HCT116 (cell line): ENCODE data around the gene RASSF3. TPM values are rescaled to one million over a fixed set of nuclear protein-coding genes. Genes with fewer than 3 reads are reported as not detected.

ENCODE experiments used
- ATAC-seq: fragments of 200-7000 bp; cut with Tn5 transposase; 2 replicates; pipeline ENCODE4 v1.9.1; 2020; ENCODE audit warnings: mild to moderate bottlenecking, moderate library complexity
- BruUV-seq: library from RNA; stranded (reverse); fragments of 400-500 nt; replicated peaks from 2 replicates; lab custom pipeline; 2021; lab: Mats Ljungman, UMichigan
- CTCF ChIA-PET: fragments of 300-600 bp; sonication (Branson Sonifier 250); formaldehyde crosslinking; loops from one replicate; lab custom pipeline; 2021; ENCODE audit warnings: antibody characterized with exemption; lab: Charles Lee
- POLR2A ChIA-PET: fragments of 300-600, 350-600 bp; sonication (Branson Sonifier 250); formaldehyde crosslinking; loops from one replicate; lab custom pipeline; 2021; ENCODE audit warnings: antibody characterized with exemption; lab: Charles Lee
- RAD21 ChIA-PET, 2 experiments: fragments of 300-600 bp; sonication (Branson Sonifier 250); formaldehyde crosslinking; loops; one replicate each; lab custom pipeline; 2023; ENCODE audit warnings: low total read pairs in 2 of 2; ENCODE audit not compliant: uncharacterized antibody in 2 of 2, unreplicated experiment in 2 of 2, low non-redundant PET in 1 of 2; lab: Charles Lee
- DNase-seq: peaks from one replicate; pipeline ENCODE4 v3.0.0-alpha.2; 2010; ENCODE audit warnings: low read depth, low spot score
- H2AFZ ChIP-seq: fragments of 200-600 bp; shearing (Covaris generic), sonication (generic); 2 replicates; pipeline ENCODE4 v1.6.1; 2017; ENCODE audit warnings: low read depth, mixed run types, mixed read lengths, antibody characterized with exemption, low read length; ENCODE audit not compliant: poor library complexity, severe bottlenecking
- H3K27ac ChIP-seq: 2 replicates; pipeline ENCODE4 v1.5.1; 2012; ENCODE audit warnings: low read depth, low read length
- H3K27me3 ChIP-seq: fragments of 200-600 bp; sonication (generic); 2 replicates; pipeline ENCODE4 v1.6.1; 2016; ENCODE audit warnings: mixed run types, low read length, mixed read lengths; ENCODE audit not compliant: insufficient read depth
- H3K36me3 ChIP-seq, 2 experiments: fragments of 200-500 bp in 1 of 2; fragments of 200-600 bp in 1 of 2; sonication (Bioruptor generic) in 1 of 2; sonication (generic) in 1 of 2; 2 replicates each; pipeline versions ENCODE4 v1.5.1 to v1.6.1; 2014 to 2016; ENCODE audit warnings: low read length in 2 of 2, inconsistent platforms in 1 of 2, mixed read lengths in 1 of 2, mixed run types in 1 of 2; ENCODE audit not compliant: insufficient read depth in 2 of 2, control insufficient read depth in 1 of 2
- H3K4me1 ChIP-seq, 2 experiments: fragments of 200-600 bp in 1 of 2; sonication (generic) in 1 of 2; 2 replicates each; pipeline versions ENCODE4 v1.5.1 to v1.6.1; 2012 to 2017; ENCODE audit warnings: low read length in 2 of 2, inconsistent platforms in 1 of 2, mild to moderate bottlenecking in 1 of 2, mixed read lengths in 1 of 2, mixed run types in 1 of 2, moderate library complexity in 1 of 2; ENCODE audit not compliant: insufficient read depth in 2 of 2, control insufficient read depth in 1 of 2
- H3K4me2 ChIP-seq: fragments of 200-600 bp; sonication (generic); 2 replicates; pipeline ENCODE4 v1.6.1; 2017; ENCODE audit warnings: mixed run types, low read length, mixed read lengths
- H3K4me3 ChIP-seq, 2 experiments: fragments of 200-600 bp in 1 of 2; sonication (generic) in 1 of 2; replicated peaks in 1 of 2; 2 replicates each; pipeline ENCODE4 v1.5.1; 2011 to 2016; ENCODE audit warnings: low read length in 2 of 2, control low read depth in 1 of 2, low read depth in 1 of 2, mild to moderate bottlenecking in 1 of 2, mixed read lengths in 1 of 2, mixed run types in 1 of 2
- H3K79me2 ChIP-seq: fragments of 200-600 bp; sonication (generic); 2 replicates; pipeline ENCODE4 v1.6.1; 2017; ENCODE audit warnings: mild to moderate bottlenecking, mixed run types, low read length, moderate library complexity, mixed read lengths; ENCODE audit not compliant: insufficient read depth
- H3K9ac ChIP-seq: fragments of 200-600 bp; sonication (generic); 2 replicates; pipeline ENCODE4 v1.6.1; 2016; ENCODE audit warnings: low read length, mixed read lengths
- H3K9me2 ChIP-seq: fragments of 200-600 bp; sonication (generic), shearing (Covaris generic); 2 replicates; pipeline ENCODE4 v1.6.1; 2017; ENCODE audit warnings: mixed run types, mild to moderate bottlenecking, moderate library complexity; ENCODE audit not compliant: insufficient read depth
- H3K9me3 ChIP-seq, 2 experiments: fragments of 200-500 bp in 1 of 2; fragments of 200-600 bp in 1 of 2; sonication (Bioruptor generic) in 1 of 2; sonication (generic) in 1 of 2; 2 replicates each; pipeline ENCODE4 v1.6.1; 2014 to 2017; ENCODE audit warnings: low read length in 2 of 2, mixed read lengths in 2 of 2, inconsistent platforms in 1 of 2, low read depth in 1 of 2, mild to moderate bottlenecking in 1 of 2, mixed run types in 1 of 2, moderate library complexity in 1 of 2; ENCODE audit not compliant: control insufficient read depth in 1 of 2, insufficient read depth in 1 of 2
- H4K20me1 ChIP-seq: fragments of 200-600 bp; sonication (generic), shearing (Covaris generic); 2 replicates; pipeline ENCODE4 v1.6.1; 2017; ENCODE audit warnings: mixed run types, mild to moderate bottlenecking, moderate library complexity; ENCODE audit not compliant: insufficient read depth
- EZH2 ChIP-seq: fragments of 200-600 bp; sonication (generic); IDR thresholded peaks from 2 replicates; pipeline ENCODE4 v1.6.1; 2017; ENCODE audit warnings: antibody characterized with exemption, mixed run types
- JUND ChIP-seq: IDR thresholded peaks from 2 replicates; pipeline ENCODE4 v1.6.1; 2012
- MAX ChIP-seq: IDR thresholded peaks from 2 replicates; pipeline ENCODE4 v1.6.1; 2012
- POLR2AphosphoS5 ChIP-seq: IDR thresholded peaks from 2 replicates; pipeline ENCODE4 v1.6.1; 2011; ENCODE audit warnings: mild to moderate bottlenecking, low read depth, low read length, moderate library complexity
- REST ChIP-seq: IDR thresholded peaks from 2 replicates; pipeline ENCODE4 v1.6.1; 2012; ENCODE audit warnings: low read depth
- SIN3A ChIP-seq: IDR thresholded peaks from 2 replicates; pipeline ENCODE4 v1.6.1; 2012; ENCODE audit warnings: low read depth
- SRF ChIP-seq: IDR thresholded peaks from 2 replicates; pipeline ENCODE4 v1.6.1; 2012; ENCODE audit warnings: low read depth
- TCF7L2 ChIP-seq: IDR thresholded peaks from 2 replicates; pipeline ENCODE4 v1.7.0; 2011; ENCODE audit warnings: borderline replicate concordance, inconsistent platforms; ENCODE audit not compliant: insufficient read depth, insufficient read length; ENCODE audit errors: extremely low read depth
- ZBTB33 ChIP-seq: IDR thresholded peaks from 2 replicates; pipeline ENCODE4 v1.6.1; 2011; ENCODE audit warnings: mild to moderate bottlenecking, low read length, moderate library complexity; ENCODE audit not compliant: insufficient replicate concordance; ENCODE audit errors: extremely low read depth
- ZFX ChIP-seq: fragments of 450-650 bp; IDR thresholded peaks from 2 replicates; pipeline ENCODE4 v1.6.1; 2017
- intact Hi-C: fragments of 100-400 bp; cut with micrococcal nuclease; formaldehyde crosslinking; loops from 2 replicates; pipeline ENCODE4 v1.10.0; 2022
- total RNA-seq: library from RNA; stranded (reverse); gene quantifications from one replicate; pipeline ENCODE4 v1.2.1, GENCODE V29; 2021; ENCODE audit not compliant: unreplicated experiment

Gene RASSF3
- total RNA-seq, 1 experiment from 2014 or later = 67.1 TPM

- H3K27ac ChIP-seq = no peak overlapping the region
- intact Hi-C loops = no loop called here
- TF ChIP-seq ZBTB33 (no peak), JUND (no peak), POLR2AphosphoS5 (no peak), MAX (no peak), REST (no peak), SRF (no peak), ZFX (no peak), SIN3A (no peak), TCF7L2 (no peak), EZH2 (no peak)
- no peak for ATAC-seq
- ChIA-PET RAD21 (no interaction called here), POLR2A (no interaction called here), CTCF (interaction anchor here (1.6 kb wide), 1 partner anchor 10 kb away, joined by 5 read pairs; no protein-coding TSS in a partner anchor)
- no TSS peak for BruUV-seq
- H3K9me2 ChIP-seq = no peaks in the 10 kb centered on the region
- peaks cover 16 to 27% of the 10 kb centered on the region in 2 experiments; a peak in 3 of 4 replicates for H3K36me3 ChIP-seq
- H3K9me3 ChIP-seq = no peaks in the 10 kb centered on the region
- peaks cover 3 to 8% of the 10 kb centered on the region in 2 experiments; a peak in 2 of 4 replicates for H3K4me1 ChIP-seq
- H3K9ac ChIP-seq = no peak overlapping the region
- H3K4me3 ChIP-seq = no peak overlapping the region
- H3K27me3 ChIP-seq = no peaks in the 10 kb centered on the region
- H2AFZ ChIP-seq = no peak overlapping the region
- peaks cover 20% of the 10 kb centered on the region for H3K79me2 ChIP-seq
- no peak for DNase-seq
- H3K4me2 ChIP-seq = no peak overlapping the region
- no peaks in the 10 kb centered on the region for H4K20me1 ChIP-seq
These were observed 77.9 kb downstream of the RASSF3 start for GRCh38 chr12:64688219-64688618.
